GM20000 (cell line): Measurements from ENCODE around the gene HYLS1.

Source experiments
- DNase-seq: peaks from one replicate; pipeline ENCODE4 v3.0.0; 2012; ENCODE audit warnings: low spot score
- TF ChIP-seq, protein P1 (sequence below): IDR thresholded peaks from 2 replicates; pipeline ENCODE4 v1.5.1; 2012; ENCODE audit warnings: mild to moderate bottlenecking, control low read depth; ENCODE audit errors: extremely low read depth, missing control alignments

The HYLS1 gene

DNA sequence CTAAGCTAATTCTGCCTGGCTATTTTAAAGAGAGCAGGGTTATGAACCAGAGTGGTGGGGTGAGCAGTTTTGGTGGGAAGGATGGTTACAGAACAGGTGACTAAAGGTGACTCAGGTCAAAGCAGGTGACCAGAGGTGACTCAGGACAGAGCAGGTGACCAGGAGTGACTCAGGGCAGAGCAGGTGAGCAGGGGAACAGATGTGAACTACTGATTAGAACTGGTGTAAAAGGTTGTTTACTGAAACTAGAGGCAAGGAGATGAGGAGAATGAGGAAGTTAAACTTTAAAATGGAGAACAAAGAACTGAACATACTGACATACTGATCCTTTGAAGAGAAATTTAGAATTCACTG, 15.4 kb upstream of the HYLS1 start:
- DNase-seq, result no peak
- TF ChIP-seq, protein P1, sequence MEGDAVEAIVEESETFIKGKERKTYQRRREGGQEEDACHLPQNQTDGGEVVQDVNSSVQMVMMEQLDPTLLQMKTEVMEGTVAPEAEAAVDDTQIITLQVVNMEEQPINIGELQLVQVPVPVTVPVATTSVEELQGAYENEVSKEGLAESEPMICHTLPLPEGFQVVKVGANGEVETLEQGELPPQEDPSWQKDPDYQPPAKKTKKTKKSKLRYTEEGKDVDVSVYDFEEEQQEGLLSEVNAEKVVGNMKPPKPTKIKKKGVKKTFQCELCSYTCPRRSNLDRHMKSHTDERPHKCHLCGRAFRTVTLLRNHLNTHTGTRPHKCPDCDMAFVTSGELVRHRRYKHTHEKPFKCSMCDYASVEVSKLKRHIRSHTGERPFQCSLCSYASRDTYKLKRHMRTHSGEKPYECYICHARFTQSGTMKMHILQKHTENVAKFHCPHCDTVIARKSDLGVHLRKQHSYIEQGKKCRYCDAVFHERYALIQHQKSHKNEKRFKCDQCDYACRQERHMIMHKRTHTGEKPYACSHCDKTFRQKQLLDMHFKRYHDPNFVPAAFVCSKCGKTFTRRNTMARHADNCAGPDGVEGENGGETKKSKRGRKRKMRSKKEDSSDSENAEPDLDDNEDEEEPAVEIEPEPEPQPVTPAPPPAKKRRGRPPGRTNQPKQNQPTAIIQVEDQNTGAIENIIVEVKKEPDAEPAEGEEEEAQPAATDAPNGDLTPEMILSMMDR, result no peak

DNA sequence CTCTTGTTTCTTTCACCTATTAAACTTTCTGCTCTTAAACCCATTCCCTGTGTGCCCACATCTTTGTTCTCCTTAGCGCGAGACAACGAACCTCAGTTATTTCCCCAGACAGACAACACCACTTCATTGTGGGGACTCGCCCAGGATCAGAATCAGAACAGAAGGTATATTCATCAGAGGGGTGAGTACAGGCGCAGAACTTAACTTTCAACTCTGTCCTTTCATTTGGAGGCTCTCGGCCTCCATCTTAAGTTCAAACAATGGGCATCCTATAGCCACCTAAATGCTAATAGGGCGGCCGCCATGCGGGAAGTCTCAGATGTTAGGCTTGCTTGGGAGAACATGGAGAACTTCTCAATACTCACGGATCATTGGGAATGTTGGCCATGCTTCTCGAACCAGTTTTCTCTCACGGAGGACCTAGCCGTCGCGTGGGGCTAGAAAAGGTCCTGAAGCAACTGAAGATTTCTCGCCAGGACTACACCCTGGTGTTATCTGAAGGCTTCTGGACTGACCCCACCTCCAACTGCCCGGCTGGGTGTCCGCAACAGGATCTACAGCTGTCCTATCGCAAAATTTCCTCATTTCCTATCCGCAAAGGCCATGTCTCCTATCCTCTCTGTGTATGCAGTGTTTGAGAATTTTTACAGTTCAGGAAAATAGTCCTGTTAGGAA, 13.4 kb upstream of the HYLS1 start:
- TF ChIP-seq, protein P1, result no peak
- no peak for DNase-seq

DNA sequence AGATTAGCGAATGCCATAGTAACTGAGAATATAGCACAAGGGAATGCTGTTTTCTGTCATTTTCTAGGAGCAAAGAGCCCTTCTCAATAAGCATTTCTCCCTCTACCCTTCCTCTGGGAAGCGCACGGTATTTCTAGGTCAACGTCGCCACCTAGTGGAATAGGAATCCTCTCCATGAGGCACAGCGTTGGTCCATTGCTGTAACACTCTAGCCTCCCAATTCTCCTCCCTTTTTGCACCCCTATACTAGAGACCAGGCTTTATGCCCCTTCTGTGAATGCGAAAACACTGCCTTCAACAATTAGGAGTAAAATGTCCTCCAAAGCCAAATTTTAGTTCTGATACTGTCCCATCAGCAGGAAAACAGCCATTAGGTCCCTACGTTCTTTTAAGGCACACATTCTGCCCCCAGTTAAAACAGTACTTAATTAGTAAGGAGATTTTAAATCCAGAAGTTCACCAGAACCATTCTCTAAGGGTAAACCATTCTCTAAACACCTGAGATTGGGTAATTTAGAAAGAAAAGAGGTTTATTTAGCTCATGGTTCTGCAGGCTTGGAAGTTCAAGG, 12.8 kb upstream of the HYLS1 start:
- TF ChIP-seq, protein P1, result peak; percentile 71
- peak; percentile 54 for DNase-seq

DNA sequence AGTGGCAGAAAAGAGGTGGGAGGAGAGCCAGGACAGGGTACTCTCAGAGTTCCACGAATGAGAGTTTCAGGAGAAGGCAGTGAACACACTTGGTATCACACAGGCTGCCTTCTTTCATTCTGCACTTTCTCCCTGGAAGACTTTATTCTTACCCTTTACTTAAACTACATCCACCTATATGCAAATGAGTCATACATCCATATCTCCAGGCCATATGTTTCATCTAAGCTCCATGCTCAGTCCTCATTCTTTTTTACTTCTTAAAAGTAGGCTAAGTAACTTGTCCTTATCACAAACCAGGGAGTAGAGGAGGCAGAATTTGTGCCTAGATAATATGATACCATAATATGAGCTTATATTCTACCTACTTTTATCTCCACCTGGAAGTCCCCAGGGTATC, 6.2 kb upstream of the HYLS1 start:
- no peak for DNase-seq
- TF ChIP-seq, protein P1, result no peak

DNA sequence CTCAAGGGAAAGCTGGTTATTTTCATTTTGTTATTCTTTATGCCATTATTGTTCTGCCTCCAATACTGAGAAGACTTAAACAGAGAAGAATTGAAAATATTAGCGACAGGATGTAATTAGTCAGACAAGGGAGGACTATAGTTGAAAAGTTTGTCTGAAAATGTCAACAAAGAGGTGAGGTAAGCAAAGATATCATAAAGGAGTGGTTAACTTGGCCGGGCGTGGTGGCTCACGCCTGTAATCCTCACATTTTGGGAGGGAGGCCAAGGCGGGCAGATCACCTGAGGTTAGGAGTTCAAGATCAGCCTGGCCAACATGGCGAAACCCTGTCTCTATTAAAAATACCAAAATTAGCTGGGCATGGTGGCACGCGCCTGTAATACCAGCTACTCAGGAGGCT, 4.1 kb upstream of the HYLS1 start:
- DNase-seq, result no peak
- TF ChIP-seq, protein P1, result no peak

DNA sequence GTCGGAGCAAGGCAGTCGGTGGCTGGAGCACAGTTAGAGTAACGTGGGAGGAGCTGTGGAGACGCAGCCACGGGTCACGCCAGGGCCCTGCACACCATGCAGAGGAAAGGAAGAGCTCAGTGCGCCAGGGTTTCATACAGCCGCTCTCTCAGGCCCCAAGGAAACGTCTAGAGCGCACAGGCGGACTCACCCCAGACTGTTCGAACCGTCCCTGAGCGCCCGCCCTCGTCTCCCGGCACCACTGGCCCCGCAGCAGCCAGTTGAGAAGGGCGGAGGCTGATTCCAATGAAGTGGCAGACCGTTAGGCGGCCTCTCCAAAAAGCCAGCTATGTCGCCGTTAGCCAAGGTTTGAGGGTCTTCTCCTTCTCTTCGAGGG, 483 bp upstream of the HYLS1 start:
- TF ChIP-seq, protein P1, result no peak
- DNase-seq, result peak; percentile 38

DNA sequence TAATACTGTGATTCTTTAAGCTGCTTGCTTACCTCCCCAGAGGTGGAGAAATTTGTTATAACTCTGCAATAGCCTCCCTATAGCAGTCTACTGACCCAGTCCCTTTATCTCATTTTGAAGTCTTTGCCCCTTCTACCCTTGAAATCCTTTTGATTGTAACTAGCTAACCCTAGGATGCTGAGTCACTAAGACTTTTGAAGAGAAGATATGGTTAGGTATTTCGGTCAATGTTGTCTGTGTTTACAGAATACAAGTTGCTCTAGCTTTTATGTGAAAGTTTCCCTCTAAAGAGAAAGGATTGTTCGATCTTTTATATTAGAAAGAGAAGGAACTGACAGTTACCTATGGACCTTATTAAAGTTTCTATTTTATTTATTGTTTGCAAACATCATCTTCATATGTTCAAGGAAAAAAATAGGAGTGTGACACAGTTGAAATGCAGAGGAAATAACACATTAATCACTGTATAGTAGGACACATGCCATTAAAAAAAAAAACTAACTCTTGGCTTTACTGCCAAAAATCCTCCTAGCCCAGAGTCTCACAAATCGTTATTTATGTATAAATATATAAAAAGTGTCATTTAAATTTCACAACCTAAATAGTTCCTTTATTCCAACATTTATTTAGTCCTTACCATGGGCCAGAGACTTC, 3.1 kb downstream of the HYLS1 start:
- TF ChIP-seq, protein P1, result no peak
- DNase-seq, result no peak
